ENCODE measurements around the gene PDGFD.

- TF ChIP-seq CTCF (conservative IDR thresholded peaks at IDR 0.05 in 1 of 2, IDR thresholded peaks at IDR 0.05 in 1 of 2; ENCODE audit: low read depth in 1 of 2, low read length in 2 of 2) (no peak), EZH2 (IDR thresholded peaks at IDR 0.05; ENCODE audit: low read length, missing control alignments) (no peak)
These were observed 72.5 kb downstream of the PDGFD start for GRCh38 chr11:104091281-104092096.
